ENCODE results near the gene BRINP2.
"Not testable (repeated sequence)": the region's sequence is repeated elsewhere in the genome, so short reads cannot be mapped to it uniquely, and the experiment has no call there.

DNA sequence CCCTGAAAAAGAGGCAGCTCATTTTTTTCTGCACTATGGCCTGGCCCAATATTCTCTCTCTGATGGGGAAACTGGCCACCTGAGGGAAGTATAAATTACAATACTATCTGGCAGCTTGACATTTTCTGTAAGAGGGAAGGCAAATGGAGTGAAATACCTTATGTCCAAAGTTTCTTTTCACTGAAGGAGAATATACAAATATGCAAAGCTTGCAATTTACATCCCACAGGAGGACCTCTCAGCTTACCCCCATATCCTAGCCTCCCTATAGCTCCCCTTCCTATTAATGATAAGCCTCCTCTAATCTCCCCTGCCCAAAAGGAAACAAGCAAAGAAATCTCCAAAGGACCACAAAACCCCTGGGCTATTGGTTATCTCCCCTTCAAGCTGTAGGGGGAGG, 150.7 kb downstream of the BRINP2 start:
- not testable (repeated sequence) for TF ChIP-seq STAT5B (CRISPR knock-in tag; IDR thresholded peaks at IDR 0.05); ZNF549 (CRISPR knock-in tag; IDR thresholded peaks at IDR 0.05); SIX4 (CRISPR knock-in tag; IDR thresholded peaks at IDR 0.05); EZH2 (conservative IDR thresholded peaks at IDR 0.05; ENCODE audit: low read depth, low read length)
- TF ChIP-seq, protein P1, sequence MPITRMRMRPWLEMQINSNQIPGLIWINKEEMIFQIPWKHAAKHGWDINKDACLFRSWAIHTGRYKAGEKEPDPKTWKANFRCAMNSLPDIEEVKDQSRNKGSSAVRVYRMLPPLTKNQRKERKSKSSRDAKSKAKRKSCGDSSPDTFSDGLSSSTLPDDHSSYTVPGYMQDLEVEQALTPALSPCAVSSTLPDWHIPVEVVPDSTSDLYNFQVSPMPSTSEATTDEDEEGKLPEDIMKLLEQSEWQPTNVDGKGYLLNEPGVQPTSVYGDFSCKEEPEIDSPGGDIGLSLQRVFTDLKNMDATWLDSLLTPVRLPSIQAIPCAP (CRISPR knock-in tag; IDR thresholded peaks at IDR 0.05; ENCODE audit: low read depth), result not testable (repeated sequence)
